OCI-LY7 (cell line): ENCODE data around the gene SGSM1.

Source experiments
- CTCF ChIP-seq: fragments of 200-600 bp; sonication (generic); conservative IDR thresholded peaks from 2 replicates; pipeline ENCODE4 v1.5.1; 2014; ENCODE audit warnings: mild to moderate bottlenecking, antibody characterized with exemption, low read length, moderate library complexity, mixed read lengths
- EZH2phosphoT487 ChIP-seq: fragments of 200-600 bp; sonication (generic); IDR thresholded peaks from 2 replicates; pipeline ENCODE4 v1.6.1; 2018; ENCODE audit warnings: low read depth, borderline replicate concordance, mild to moderate bottlenecking, mixed run types, antibody characterized with exemption, low read length, moderate library complexity, mixed read lengths

- TF ChIP-seq CTCF (no peak), EZH2phosphoT487 (no peak)
These were observed 51.6 kb downstream of the SGSM1 start for GRCh38 chr22:24857576-24857975.
